Measurements from ENCODE around the gene FITM1.

Gene FITM1

GRCh38 chr14:24156840-24157239, 26.4 kb downstream of the FITM1 start:
- no peak for DNase-seq (ENCODE audit: low read depth in 1 of 2, low spot score in 1 of 2)

DNA sequence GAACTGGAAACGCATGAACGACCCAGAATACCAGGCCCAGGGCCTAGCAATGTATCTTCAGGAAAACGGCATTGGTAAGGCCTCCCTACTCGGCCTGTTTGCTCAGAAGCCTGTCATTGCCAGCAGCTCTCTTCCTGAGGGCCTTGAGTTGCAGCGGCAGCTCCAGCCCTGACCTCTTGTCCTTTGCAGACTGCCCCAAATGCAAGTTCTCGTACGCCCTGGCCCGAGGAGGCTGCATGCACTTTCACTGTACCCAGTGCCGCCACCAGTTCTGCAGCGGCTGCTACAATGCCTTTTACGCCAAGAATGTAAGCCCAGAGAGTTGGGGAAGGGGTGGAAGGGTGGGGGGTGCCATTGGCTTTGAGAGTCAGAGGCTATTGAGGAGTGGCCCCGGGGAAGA, 26.9 kb downstream of the FITM1 start:
- DNase-seq (ENCODE audit: low read depth in 1 of 2, low spot score in 1 of 2): no peak

DNA sequence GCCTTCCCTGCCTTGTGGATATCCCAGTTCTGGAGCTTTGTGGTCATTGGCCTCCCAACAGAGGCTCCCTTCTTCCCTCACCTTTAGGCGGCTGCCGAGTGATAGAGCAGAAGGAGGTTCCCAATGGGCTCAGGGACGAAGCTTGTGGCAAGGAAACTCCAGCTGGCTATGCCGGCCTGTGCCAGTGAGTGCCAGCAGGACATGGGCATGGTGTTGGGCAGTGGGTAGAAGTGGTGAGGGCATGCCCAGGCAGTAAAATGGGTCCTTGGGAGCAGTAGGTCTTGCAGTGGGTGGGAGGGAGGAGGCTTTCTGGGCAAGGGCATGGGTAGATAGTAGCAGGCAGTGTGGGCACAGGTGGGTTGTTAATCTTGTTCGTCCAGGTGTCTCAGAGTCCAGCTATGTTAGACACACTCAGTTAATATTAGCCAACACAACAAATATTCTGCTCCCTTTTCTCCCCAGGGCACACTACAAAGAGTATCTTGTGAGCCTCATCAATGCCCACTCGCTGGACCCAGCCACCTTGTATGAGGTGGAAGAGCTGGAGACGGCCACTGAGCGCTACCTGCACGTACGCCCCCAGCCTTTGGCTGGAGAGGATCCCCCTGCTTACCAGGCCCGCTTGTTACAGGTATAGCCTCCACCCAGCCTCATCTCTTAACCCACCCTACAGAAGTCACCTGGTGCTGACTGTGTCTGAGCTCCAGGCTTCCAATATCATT, 29.5 kb downstream of the FITM1 start:
- DNase-seq (ENCODE audit: low read depth in 1 of 2, low spot score in 1 of 2): no peak

DNA sequence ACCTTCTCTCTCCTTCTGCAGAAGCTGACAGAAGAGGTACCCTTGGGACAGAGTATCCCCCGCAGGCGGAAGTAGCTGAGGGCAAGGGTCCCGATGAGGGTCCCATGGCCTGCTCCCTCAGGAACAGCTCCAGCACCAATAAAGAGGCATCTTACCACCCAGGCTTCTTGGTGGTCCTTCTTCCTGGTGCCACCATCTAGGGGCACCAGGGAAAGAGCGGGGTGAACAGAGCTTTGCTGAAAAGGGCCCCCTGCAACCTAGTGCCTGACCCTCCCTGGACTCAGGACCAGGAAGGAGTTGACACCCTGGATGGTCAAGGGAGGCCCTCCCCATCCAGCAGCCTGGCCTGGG, 30.0 kb downstream of the FITM1 start:
- DNase-seq (ENCODE audit: low read depth in 1 of 2, low spot score in 1 of 2): no peak

- peak; percentile 95 to 96 for DNase-seq (ENCODE audit: low read depth in 1 of 2, low spot score in 1 of 2)
Observed at GRCh38 chr14:24160850-24161804, 30.7 kb downstream of the FITM1 start, which contains the start of gene IRF9. IRF9 (plus strand) TSS chr14:24161265; CDS start chr14:24162145, 880 bp downstream.

- DNase-seq (ENCODE audit: low read depth in 1 of 2, low spot score in 1 of 2): no peak
Observed at GRCh38 chr14:24162093-24162492, 31.6 kb downstream of the FITM1 start.

- no peak for DNase-seq (ENCODE audit: low read depth in 1 of 2, low spot score in 1 of 2)
Observed at GRCh38 chr14:24164518-24164991, 34.1 kb downstream of the FITM1 start.

DNA sequence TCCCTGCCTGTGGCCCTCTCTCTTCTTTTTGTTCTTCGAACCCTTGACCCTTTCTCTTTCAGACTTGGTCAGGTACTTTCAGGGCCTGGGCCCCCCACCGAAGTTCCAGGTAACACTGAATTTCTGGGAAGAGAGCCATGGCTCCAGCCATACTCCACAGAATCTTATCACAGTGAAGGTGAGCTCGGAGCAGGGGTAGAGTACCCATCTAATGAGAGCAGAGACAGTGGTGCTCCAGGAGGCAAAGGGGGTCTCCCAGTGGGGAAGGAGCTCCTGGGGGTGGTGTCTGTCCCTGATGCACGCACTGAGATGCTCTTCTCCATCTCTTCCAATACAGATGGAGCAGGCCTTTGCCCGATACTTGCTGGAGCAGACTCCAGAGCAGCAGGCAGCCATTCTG, 35.3 kb downstream of the FITM1 start:
- DNase-seq (ENCODE audit: low read depth in 1 of 2, low spot score in 1 of 2): no peak

- DNase-seq (ENCODE audit: low read depth in 1 of 2, low spot score in 1 of 2): no peak
Observed at GRCh38 chr14:24167469-24168114, 37.1 kb downstream of the FITM1 start.

- peak; percentile 41 to 47 for DNase-seq (ENCODE audit: low read depth in 1 of 2, low spot score in 1 of 2)
Observed at GRCh38 chr14:24171422-24172260, 41.2 kb downstream of the FITM1 start, which contains the start of gene REC8. REC8 (plus strand) TSS chr14:24172080; CDS start chr14:24172553, 473 bp downstream.

DNA sequence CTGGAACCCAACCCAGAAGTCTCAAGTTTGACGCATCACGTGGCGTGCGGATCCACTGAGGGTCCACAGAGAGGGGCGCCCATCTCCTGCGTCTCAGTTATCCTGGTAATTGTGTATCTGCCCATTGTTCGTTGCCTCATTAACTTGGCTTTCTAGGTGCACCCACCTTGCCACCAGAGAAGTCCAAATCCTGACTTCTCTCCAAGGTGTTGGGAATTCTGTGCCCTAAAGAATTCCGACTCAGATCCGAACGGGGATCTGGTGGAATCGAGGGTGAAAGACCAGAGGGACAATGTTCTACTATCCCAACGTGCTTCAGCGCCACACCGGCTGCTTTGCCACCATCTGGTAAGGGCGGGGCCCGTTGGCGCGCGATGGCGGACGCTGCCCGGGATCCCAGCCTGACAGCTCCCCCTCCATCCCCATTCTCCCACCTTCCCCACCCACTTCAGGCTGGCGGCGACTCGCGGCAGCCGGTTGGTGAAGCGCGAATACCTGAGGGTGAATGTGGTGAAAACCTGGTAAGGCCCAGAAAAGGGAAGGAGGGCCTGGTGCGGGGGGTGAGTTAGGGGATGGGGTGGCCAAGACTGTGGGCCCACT, 41.9 kb downstream of the FITM1 start:
- DNase-seq (ENCODE audit: low read depth in 1 of 2, low spot score in 1 of 2): no peak

GRCh38 chr14:24172871-24173281, 42.4 kb downstream of the FITM1 start:
- DNase-seq (ENCODE audit: low read depth in 1 of 2, low spot score in 1 of 2): no peak

GRCh38 chr14:24176599-24176998, 46.1 kb downstream of the FITM1 start:
- no peak for DNase-seq (ENCODE audit: low read depth in 1 of 2, low spot score in 1 of 2)

DNA sequence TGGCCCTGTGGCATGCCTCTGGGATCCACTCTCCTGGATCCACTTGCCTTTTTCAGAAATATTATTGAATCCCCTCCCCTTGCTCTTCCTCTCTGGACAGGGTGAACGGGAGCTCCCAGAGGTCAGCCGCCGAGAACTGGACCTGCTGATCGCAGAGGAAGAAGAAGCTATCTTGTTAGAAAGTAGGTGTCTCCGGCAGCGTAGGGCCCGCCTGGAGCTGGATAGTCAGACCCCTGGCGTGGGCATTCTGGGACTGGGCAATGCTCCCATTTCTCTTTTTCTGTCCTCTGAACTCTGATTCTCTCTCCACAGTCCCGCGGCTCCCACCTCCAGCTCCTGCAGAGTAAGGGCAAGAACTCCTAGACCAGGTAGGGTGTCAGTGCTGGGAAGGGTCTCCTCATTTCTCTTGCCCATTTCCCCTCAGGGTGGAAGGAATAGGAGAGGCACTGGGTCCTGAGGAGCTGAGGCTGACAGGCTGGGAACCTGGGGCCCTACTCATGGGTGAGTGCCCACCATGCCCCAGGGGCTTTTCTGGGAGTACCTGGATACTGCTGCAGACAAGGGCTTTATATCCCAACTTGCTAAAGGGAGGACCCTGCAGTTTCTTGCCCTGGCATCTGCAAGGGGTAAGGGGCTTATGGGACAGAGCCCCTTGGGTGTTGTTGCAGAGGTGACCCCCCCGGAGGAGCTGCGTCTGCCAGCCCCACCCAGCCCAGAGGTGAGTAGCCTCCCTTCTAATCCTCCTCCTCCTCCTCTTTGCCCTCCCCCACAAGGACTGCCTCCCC, 46.8 kb downstream of the FITM1 start:
- no peak for DNase-seq (ENCODE audit: low read depth in 1 of 2, low spot score in 1 of 2)

DNA sequence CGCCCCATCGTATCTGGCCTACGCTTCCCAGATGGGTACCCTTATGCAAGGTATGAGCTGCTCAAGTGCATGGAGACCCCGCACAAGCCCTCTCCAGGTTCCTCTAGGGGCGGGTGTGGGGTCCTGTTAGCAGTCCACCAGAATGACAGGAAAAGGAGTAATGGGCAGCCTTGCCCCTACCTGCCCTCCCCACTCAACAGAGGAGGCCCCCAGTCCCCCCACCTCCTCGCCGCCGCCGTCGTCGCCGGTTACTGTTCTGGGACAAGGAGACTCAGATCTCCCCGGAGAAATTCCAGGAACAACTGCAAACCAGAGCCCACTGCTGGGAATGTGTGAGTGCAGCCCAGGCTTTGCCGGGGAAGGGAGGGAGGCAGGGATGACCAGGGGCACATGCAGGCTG, 47.4 kb downstream of the FITM1 start:
- DNase-seq (ENCODE audit: low read depth in 1 of 2, low spot score in 1 of 2): no peak

DNA sequence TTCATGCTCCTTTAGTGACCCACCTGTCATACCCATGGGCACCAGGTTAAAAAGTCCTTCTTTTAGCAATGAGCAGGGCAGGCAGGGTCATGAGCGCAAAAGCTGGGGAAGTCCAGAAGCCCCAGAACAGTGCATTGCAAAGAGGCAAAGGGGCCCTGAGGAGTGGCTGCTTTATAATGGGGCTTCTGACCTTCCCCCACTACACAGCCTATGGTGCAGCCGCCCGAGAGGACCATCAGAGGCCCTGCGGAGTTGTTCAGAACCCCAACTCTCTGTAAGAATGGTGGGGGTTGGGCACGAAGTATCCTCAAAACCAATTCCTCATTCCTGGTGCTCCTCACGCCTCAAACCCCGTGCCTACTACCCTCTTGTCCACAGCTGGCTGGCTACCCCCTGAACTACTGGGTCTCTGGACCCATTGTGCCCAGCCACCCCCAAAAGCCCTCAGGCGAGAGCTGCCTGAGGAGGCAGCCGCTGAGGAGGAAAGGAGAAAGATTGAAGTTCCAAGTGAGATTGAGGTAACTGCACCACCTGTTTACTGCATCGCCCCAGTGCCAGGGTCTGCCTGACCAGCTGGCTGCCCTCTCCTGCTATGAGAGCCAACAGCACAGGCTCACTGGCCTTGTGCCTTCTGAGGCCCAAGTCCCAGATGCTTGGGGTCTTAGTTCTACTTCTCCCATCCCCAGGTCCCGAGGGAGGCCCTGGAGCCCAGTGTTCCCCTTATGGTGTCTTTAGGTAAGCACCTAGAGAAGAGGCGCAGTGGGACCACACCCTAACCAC, 48.1 kb downstream of the FITM1 start:
- no peak for DNase-seq (ENCODE audit: low read depth in 1 of 2, low spot score in 1 of 2)

DNA sequence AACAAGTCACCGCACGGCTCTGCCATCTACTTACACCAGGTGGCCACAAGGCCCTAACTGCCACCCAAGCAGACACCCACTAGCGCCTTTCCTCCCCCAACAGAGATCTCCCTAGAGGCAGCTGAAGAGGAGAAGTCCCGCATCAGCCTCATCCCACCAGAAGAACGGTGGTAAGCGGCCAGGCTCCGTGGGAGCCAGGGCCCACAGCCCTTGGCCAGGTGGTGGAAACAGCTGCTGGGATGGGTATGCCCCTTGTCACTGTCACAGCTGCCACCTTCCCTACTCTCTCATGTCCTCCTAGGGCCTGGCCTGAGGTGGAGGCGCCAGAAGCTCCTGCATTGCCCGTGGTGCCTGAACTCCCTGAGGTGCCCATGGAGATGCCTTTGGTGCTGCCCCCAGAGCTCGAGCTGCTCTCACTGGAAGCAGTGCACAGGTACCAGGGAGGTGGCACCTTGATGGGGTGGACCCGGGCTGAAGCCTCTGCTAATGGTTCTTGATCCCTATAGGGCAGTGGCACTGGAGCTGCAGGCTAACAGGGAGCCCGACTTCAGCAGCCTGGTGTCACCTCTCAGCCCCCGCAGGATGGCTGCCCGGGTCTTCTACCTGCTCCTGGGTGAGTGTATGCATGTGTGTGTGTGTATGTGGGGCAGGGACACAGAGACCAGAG, 49.0 kb downstream of the FITM1 start:
- no peak for DNase-seq (ENCODE audit: low read depth in 1 of 2, low spot score in 1 of 2)

Data from stimulated activated CD4-positive, alpha-beta T cell treated with anti-CD3 and anti-CD28 coated beads, Interleukin-15, amount 100 ng/mL, for 1 hour (primary cell).